HL-60 (cell line): ENCODE measurements around the gene NAGA.

Experiments used
- DNase-seq, 2 experiments: peaks; one replicate each; pipeline ENCODE4 v3.0.0-alpha.2; 2010 to 2020; ENCODE audit warnings: low read depth in 1 of 2, low spot score in 1 of 2
- H3K27ac ChIP-seq: fragments of 250-450 bp; sonication (Bioruptor Pico); replicated peaks from 2 replicates; pipeline ENCODE4 v1.5.1; 2020; ENCODE audit warnings: mild to moderate bottlenecking, moderate library complexity
- H3K27me3 ChIP-seq: fragments of 250-450 bp; sonication (Bioruptor Pico); 2 replicates; pipeline ENCODE4 v1.5.1; 2021; ENCODE audit warnings: mild to moderate bottlenecking, moderate library complexity; ENCODE audit not compliant: insufficient read depth, poor library complexity, severe bottlenecking
- H3K4me3 ChIP-seq: replicated peaks from 2 replicates; pipeline ENCODE4 v1.5.1; 2011; ENCODE audit warnings: mild to moderate bottlenecking, control low read depth, low read length; ENCODE audit not compliant: insufficient read depth
- GABPA ChIP-seq: IDR thresholded peaks from 2 replicates; pipeline ENCODE4 v1.6.1; 2012; ENCODE audit warnings: low read depth
- POLR2AphosphoS5 ChIP-seq: IDR thresholded peaks from 2 replicates; pipeline ENCODE4 v1.6.1; 2012; ENCODE audit warnings: low read depth
- REST ChIP-seq: IDR thresholded peaks from 2 replicates; pipeline ENCODE4 v1.6.1; 2012; ENCODE audit warnings: low read depth; ENCODE audit not compliant: insufficient replicate concordance
- SPI1 ChIP-seq: IDR thresholded peaks from 2 replicates; pipeline ENCODE4 v1.6.1; 2012; ENCODE audit warnings: low read depth, mild to moderate bottlenecking, borderline replicate concordance
- TF ChIP-seq, protein P1 (sequence below): IDR thresholded peaks from one replicate; pipeline ENCODE4 v1.5.1; 2011; ENCODE audit warnings: low read length, control low read depth, inconsistent platforms; ENCODE audit not compliant: insufficient read depth

NAGA gene

DNA sequence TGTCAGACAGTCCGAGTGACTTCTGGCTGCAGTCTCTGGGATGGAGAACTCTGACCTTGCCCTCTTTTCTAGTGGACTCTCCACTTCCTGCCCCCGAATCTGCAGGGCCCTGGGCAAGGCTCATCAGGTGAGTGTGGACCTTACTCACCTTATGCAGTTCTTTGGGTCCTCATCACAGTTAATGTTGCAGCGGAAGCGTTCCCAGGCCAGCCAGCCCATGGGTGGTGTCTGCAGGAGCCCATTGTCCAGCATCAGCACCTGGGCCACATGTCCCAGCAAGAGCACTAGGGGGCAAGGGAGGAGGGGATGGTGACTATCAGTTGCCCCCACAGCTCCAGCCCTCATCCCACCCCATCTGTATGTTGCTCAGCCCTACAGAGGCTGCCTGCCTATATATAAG is 2.3 kb downstream of the NAGA start:
- DNase-seq = no peak

DNA sequence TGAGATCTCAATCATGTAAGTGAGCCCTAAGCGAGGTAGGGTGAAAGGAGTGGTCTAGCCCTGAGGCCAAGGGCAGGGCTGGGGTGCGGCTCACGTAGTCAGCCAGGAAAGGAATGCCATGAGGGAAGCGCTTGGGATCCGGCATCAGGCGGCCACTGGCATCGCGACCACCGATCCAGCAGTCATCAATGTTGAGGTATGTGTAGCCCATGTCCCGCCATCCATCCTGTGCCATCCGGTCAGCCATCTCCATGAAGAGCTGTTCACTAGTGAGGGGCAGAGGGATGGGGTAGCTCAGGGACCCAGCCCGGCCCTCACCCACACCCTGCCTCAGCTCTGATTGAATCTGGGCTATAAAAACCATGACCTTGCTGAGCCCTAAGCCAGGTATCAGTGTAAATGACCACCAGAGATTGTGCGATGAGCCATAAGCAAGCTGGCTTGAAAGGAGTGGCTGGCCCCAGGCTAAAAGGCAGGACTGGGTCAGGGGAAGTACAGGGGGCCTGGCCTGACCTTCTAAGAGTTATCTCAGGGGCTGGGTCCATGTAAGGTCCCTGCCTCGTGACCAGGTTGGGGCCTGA is 2.9 kb downstream of the NAGA start:
- H3K27ac ChIP-seq = no peak overlapping the region
- DNase-seq = no peak
- H3K27me3 ChIP-seq = no peaks in the 10 kb centered on the region
- TF ChIP-seq POLR2AphosphoS5 = no peak
- no peak for TF ChIP-seq REST
- TF ChIP-seq, protein P1, sequence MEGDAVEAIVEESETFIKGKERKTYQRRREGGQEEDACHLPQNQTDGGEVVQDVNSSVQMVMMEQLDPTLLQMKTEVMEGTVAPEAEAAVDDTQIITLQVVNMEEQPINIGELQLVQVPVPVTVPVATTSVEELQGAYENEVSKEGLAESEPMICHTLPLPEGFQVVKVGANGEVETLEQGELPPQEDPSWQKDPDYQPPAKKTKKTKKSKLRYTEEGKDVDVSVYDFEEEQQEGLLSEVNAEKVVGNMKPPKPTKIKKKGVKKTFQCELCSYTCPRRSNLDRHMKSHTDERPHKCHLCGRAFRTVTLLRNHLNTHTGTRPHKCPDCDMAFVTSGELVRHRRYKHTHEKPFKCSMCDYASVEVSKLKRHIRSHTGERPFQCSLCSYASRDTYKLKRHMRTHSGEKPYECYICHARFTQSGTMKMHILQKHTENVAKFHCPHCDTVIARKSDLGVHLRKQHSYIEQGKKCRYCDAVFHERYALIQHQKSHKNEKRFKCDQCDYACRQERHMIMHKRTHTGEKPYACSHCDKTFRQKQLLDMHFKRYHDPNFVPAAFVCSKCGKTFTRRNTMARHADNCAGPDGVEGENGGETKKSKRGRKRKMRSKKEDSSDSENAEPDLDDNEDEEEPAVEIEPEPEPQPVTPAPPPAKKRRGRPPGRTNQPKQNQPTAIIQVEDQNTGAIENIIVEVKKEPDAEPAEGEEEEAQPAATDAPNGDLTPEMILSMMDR = no peak
- no peak for TF ChIP-seq GABPA
- TF ChIP-seq SPI1 = no peak
- no peak overlapping the region for H3K4me3 ChIP-seq

More for the DNA sequence above, 2.3 kb downstream of the NAGA start:
- TF ChIP-seq POLR2AphosphoS5 = no peak
- TF ChIP-seq SPI1 = no peak
- H3K27ac ChIP-seq = no peak overlapping the region
- H3K4me3 ChIP-seq = no peak overlapping the region
- H3K27me3 ChIP-seq = no peaks in the 10 kb centered on the region

DNA sequence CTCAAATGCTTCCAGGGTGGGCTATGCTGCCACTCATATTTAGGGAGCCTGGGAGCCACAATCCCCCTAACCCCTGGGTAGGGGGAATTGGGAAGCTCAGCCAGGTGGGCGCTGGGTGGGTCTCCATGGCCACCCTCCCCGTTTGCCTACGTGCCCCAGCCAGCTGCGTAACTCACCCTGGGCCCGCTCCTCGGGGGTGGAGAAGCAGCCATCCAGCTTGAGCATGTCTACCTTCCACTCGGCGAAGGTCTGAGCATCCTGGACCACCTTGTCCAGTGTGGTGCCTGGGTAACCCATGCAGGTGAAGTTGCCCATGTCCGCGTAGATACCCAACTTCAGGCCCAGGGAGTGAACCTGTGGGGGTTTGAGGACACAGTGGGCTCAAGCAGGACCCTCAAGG is 3.7 kb downstream of the NAGA start:
- DNase-seq = no peak
- Histone ChIP-seq H3K4me3 (no peak overlapping the region), H3K27me3 (no peaks in the 10 kb centered on the region), H3K27ac (no peak overlapping the region)
- TF ChIP-seq POLR2AphosphoS5 (no peak), SPI1 (no peak)

DNA sequence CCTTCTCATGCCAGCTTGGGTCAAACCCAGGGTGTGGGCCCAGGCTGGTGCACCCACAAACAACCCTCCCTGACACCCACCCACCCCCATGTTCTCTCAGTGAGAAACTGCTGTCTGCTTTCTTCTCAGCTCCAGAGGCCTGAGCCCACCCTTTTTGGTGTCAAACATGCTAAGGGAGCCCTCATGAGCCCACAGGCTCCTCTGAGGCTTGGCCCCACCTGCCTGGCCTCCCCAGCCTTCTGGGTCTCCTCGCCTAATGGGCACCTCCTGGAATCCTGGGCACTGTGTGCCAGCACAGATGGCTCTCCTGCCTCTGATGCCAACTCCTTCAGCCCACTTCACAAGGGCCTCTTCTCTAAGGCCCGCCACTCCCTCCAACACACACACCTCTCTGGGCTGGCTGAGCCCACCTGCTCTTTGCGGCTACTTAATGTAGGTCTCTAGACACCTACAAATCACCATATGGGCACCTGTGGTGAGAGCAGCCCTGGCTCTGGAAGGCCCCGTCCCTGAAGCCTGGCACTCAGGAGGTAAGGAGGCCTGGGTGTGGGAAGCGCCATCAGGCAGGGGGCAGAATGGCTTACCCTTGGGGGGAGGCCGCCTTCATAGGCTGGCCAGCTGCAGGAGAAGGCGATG is 4.4 kb downstream of the NAGA start:
- no peaks in the 10 kb centered on the region for H3K27me3 ChIP-seq
- H3K27ac ChIP-seq = no peak overlapping the region
- DNase-seq = no peak
- H3K4me3 ChIP-seq = no peak overlapping the region
- TF ChIP-seq SPI1 = no peak
- no peak for TF ChIP-seq POLR2AphosphoS5
- TF ChIP-seq, protein P1 = no peak
- TF ChIP-seq REST = no peak
- no peak for TF ChIP-seq GABPA
